ENCODE measurements around the gene GYPB.
"Not testable (repeated sequence)": the region's sequence is repeated elsewhere in the genome, so short reads cannot be mapped to it uniquely, and the experiment has no call there.

GYPB gene

DNA sequence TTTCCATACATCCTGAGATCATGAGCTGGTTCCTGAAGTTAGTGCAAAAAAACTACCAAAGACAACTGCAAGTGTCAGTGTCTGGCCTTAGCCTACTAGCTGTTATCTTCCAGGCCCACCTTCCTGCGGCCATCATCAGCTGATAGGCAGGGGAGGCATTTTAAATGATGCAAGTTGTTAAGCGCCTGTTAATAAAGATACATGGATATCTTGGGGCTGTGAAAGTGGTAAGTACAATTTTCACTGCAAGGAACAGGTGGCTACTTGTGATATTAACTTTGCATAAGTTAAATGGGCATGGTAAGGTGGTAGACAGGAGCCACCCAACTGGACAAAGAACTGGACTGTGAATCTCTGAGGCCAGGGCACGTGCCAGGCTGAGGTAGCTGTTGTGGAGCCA, at the start of gene GYPB:
GYPB (minus strand) TSS at position 104 of the 400 bp plus-strand sequence; CDS start at position 11, 93 bp downstream.
- DNase-seq (ENCODE audit: low read depth in 2 of 2): not testable (repeated sequence)

DNA sequence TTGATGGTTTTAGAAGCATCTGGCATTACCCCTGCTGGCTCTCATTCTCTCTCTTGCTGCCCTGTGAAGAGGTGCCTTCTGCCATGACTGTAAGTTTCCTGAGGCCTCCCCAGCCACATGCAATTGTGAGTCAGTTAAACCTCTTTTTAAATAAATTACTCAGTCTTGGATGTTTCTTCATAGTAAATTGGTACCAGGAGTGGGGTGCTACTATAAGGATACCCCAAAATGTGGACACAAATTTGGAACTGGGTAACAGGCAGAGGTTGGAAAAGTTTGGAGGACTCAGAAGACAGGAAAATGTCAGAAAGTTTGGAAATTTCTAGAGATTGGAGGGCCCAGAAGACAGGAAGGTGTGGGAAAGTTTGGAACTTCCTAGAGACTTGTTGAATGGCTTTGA, 42.4 kb upstream of the GYPB start:
- DNase-seq (ENCODE audit: low read depth in 2 of 2): not testable (repeated sequence)

DNA sequence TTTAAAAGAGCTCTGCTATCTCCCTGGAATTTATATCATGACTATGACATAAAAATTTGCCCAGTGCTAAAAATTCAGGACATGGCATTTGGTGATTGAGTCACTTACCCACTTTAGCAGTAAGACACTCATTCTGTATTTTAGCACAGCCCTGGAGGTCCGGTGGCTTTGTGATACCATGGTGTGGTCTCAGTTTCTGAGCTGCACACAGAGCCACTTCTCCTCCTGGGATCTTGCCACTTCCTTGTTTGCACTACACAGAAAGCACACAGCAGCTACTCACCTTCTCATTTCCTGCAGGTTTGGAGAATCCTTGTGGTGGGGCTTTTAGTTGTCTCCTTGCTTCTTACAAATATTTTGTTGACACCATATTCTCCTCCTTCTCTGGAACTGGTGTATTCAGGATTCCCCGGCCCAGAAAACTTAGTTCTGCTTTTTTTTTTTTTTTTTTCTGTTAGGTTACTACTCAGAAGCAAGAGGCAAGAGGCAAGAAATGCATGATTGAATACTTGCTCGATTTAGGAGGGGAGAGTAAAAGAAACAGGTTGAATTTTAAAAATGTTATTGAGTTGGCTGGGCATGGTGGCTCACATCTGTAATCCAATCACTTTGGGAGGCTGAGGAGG, 41.2 kb upstream of the GYPB start:
- DNase-seq (ENCODE audit: low read depth in 2 of 2): not testable (repeated sequence)

DNA sequence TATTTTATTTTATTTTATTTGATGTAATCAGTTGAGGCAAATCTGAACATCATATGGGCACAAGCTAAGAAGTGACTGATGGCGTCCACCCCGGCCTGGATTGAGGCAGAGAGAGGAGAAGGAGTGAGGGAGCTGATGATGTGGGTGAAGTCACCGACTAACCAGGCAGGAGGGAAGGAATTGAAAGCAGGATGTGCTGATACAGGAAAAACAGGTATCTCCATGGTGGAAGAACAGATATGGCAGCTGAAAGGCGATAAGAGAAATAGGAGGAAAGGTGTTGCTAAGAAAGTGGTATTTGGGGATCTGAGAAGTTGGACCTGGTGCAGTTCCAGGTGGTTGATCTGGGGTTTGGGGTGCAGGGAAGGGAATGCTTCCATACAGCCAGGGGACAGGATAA, 37.6 kb upstream of the GYPB start:
- no peak for DNase-seq (ENCODE audit: low read depth in 2 of 2)

DNA sequence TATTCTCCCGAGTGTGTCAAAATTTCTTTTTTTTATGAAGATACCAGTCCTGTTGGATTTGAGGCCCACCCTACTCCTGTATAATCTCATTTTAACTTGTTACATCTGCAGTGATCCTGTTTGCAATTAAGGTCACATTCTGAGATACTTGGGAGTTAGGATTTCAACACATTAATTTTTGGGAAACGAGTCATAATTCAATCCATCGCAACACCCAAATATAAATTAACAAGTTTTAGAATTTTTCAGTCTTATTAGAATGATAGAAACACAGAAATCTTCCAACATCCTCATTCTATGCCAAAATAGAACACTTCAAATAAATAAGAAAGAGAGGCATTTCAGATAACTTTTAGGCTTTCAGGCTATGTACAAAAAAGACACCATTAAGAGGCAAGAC, 36.2 kb upstream of the GYPB start:
- DNase-seq (ENCODE audit: low read depth in 2 of 2): not testable (repeated sequence)

DNA sequence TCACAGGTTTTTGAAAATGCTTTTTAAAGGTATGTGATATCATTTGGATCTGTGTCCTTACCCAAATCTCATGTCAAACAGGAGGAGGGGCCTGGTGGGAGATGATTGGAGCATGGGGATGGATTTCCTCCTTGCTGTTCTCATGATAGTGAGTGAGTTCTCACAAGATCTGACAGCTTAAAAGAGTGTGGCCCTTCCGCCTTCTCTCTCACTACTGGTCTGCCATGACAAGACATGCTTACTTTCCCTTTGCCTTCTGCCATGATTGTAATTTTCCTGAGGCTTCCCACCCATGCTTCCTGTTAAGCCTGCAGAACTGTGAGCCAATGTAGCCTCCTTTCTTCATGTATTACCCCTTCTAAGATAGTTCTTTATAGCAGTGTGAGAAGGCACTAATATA, 32.3 kb upstream of the GYPB start:
- DNase-seq (ENCODE audit: low read depth in 2 of 2): not testable (repeated sequence)

DNA sequence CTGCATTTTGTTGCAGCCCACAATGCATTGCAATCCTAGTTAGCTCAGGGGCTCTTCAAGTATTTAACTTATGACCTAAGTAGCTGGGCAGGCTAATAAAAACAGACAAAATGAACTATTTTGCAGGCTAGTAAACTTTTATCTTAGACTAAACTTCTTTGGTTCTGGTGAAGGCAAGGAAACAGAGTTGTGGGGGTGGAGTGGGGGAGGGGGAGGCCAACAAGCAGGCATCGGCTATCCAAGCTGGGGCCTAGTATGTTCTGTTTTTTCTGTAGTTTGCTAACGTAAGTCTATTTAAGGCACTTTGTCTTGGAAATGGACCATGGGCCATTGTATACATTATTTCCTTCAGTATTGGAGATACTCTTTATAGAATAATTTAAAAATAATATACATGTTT, 31.5 kb upstream of the GYPB start:
- DNase-seq (ENCODE audit: low read depth in 2 of 2): not testable (repeated sequence)

DNA sequence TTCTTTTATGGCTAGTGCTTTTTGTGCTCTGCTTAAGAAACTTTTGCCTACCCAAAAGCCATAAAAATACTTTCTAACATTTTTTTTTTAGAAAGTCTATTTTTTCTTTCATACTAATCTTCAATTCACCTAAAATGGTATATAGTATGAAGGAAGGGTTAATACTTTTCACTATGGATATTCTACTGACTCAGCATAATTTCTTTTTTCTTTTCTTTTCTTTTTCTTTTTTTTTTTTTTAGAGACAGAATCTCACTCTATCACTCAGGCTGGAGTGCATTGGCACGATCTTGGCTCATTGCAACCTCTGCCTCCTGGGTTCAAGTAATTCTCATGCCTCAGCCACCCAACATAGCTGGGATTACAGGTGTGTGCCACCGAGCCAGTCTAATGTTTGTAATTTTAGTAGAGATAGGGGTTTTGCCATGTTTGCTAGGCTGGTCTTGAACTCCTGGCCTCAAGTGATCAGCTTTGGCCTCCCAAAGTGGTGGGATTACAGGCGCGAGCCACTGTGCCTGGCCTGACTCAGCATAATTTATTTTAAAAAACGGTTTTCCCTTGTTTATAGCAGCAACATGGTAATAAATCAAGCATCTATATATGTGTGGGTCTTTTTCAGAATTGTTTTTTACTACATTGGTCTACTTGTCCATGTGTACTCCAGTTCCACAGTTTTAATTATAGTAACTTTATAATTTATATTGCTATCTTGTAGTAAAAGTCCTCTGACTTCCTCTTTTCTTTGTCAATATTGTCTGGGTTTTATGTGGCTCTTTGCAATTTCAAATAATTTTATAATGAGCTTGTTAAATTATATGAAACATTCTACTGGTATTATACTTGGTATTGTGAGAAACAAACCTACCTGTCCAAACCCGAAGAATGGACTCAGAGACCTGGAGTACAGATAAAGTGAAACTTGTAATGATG, 30.6 kb upstream of the GYPB start:
- DNase-seq (ENCODE audit: low read depth in 2 of 2): not testable (repeated sequence)

DNA sequence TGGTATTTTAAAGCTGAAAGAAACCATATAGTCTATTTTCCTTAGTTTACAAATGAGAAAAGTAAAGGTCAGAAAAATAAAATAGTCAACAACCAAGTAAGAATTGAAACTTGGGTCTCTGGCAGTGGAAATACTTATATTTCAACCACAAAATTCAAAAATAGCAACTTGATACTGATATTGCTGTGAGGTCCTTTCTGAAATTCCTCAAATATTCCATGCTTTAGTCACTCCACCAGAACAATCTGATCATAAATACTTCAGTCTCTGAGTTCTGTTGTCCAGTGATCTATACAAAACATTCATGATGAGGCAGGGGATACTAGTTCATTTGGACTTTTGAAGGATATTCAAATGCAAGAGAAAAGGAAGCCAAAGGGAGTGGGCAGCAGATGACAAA, 25.8 kb upstream of the GYPB start:
- not testable (repeated sequence) for DNase-seq (ENCODE audit: low read depth in 2 of 2)

DNA sequence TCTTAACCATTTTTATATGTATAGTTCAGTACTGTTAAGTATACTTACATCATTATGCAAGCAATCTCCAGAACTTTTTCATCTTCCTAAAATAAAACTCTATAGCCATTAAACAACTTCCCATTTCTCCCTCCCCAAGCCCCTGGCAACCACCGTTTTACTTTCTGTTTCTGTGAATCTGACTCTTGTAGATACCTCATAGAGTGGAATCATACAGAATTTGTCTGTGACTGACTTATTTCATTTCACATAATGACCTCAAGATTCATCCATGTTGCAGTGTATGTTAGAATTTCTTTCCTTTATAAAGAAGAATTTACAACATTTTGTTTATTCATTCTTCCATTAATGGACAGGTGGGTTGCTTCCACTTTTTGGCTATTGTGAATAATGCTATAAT, 13.4 kb upstream of the GYPB start:
- DNase-seq (ENCODE audit: low read depth in 2 of 2): not testable (repeated sequence)

DNA sequence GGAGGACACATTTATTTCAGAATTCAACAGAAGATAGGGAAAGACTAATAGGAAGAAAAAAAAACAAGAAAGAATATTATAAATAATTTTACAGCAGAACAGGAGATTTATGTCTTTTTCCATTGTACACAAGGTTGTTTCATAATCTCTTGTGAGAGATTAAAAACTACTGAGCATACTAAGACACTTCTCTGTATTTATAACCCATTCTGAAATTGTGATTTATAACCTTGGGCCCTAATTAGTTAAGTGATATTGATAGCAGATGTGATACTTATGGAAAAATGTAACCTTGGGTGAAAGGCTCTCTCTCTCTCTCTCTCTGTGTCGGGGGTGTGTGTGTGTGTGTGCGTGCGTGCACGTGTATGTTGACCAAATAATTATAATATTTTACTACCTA, 12.7 kb upstream of the GYPB start:
- DNase-seq (ENCODE audit: low read depth in 2 of 2): not testable (repeated sequence)

DNA sequence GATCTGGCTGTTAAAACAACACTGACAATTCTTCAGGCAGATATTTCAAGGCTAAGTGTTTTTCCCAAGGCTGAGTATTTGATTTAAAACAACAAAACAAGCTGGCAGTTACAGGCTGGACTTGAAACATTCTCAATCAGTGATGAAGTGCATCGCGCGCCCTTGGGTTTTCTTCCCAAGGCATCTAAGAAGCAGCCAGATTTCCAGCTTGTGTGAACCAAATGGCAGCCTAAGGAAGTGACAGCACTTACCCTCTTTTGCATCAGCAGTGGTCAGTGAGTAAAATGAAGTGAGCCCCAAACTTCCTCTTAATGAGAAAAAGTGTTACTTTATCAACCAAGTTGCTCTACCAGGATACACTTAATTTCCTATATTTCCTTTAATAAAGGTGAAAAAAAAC, 12.2 kb upstream of the GYPB start:
- DNase-seq (ENCODE audit: low read depth in 2 of 2): not testable (repeated sequence)

DNA sequence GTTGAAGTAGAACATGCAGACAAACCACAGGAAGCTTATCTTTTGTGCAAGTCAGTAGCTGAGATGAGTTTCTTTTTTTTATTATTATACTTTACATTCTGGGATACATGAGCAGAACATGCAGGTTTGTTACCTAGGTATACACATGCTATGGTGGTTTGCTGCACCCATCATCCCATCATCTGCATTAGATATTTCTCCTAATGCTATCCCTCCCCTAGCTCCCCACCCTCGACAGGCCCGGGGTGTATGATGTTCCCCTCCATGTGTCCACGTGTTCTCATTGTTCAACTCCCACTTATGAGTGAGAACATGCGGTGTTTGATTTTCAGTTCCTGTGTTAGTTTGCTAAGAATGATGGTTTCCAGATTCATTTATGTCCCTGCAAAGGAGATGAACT, 11.5 kb upstream of the GYPB start:
- DNase-seq (ENCODE audit: low read depth in 2 of 2): not testable (repeated sequence)

DNA sequence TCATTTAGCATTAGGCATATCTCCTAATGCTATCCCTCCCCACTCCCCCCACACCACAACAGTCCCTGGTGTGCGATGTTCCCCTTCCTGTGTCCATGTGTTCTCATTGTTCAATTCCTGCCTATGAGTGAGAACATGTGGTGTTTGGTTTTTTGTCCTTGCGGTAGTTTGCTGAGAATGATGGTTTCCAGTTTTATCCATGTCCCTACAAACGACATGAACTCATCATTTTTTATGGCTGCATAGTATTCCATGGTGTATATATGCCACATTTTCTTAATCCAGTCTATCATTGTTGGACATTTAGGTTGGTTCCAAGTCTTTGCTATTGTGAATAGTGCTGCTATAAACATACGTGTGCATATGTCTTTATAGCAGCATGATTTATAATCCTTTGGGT, 7.5 kb upstream of the GYPB start:
- DNase-seq (ENCODE audit: low read depth in 2 of 2): not testable (repeated sequence)

DNA sequence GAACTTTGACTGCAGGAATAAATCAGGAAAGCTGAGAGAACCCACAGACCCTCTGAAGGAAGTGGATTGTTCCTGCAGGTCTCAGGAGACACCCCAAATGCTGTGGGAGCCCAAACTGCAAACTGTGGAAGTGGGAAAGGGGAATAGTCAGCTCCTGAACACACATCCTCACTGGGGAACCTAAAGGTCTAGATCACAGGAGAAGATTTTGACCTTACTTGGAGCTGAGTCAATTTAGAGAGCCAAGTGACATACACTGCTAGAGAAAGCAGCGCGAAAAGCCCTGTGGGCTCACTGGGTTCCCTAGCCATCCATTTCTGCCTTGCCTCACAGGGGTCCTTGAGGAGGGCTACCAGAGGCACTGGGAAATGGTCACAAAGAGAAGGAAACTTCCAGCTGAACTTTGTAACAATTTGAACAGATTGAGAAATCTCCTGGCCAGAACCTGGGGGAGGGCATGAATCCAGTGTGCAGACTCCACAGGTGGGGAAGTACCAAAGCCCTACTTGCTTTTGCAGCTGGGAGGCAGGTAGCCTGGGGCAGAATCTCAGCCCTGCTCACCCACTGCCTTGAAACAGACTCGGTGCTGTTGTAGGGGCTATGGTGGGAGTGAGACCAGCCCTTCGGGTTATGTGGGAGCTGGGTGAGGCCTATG, 5.3 kb upstream of the GYPB start:
- DNase-seq (ENCODE audit: low read depth in 2 of 2): not testable (repeated sequence)

DNA sequence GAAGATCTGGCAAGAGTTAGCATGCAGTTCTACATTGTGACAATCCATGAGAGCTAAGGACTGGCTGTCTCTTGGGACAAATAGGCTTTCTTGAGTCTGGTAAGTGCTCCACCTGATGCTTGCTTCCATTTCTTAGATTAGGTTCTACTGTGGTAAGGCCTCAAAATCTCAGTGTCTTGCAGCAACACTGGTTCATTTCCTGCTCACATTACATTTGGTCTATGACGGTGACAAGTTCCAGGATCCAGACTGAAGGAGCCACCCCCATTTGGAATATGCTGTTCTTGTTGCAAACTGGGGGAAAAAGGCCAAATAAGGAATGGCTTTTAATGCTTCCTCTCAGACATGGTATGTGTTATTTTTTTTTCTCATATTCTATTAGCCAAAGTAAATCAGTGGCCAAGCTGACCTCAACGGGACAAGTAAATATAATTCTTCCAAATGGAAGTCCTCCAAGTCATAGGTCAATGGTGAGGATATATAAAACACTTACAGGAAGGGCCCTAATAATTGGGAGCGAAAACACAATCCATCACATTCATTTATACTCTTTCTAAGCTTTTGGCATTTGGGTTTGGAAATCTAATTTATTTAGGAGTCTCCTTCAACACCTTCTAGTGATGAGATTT, 3.7 kb upstream of the GYPB start:
- DNase-seq (ENCODE audit: low read depth in 2 of 2): not testable (repeated sequence)

DNA sequence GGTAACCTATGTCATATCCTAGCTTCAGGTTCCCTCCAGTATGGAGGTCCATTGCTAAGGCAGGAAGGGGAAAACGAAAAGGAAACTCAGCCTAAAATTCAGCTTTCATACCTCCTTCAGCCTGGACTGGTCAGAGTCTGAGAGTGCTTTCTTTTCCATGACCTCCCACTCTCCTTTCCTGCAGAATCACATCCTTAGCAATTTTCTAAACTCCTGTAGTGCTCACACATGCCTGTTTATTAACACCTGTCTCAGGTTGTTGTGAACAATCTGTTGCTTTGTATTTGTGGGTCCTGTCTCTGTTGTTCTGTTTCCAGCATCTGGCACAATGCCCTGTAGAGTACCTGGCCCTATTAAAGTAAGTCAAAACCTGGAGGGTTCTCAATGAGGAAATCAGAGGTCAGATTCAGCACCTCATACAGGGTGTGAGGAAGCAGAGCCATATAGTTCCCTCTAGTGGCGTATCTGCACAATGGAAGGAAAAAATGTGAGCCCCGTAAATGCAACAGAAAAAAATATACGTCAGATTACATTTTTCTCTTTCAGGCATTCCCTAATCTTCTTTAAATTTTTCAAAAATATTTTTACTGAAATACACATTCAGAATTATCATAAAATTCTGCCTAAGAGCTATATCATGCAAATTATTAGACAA, 2.3 kb upstream of the GYPB start:
- DNase-seq (ENCODE audit: low read depth in 2 of 2): not testable (repeated sequence)

DNA sequence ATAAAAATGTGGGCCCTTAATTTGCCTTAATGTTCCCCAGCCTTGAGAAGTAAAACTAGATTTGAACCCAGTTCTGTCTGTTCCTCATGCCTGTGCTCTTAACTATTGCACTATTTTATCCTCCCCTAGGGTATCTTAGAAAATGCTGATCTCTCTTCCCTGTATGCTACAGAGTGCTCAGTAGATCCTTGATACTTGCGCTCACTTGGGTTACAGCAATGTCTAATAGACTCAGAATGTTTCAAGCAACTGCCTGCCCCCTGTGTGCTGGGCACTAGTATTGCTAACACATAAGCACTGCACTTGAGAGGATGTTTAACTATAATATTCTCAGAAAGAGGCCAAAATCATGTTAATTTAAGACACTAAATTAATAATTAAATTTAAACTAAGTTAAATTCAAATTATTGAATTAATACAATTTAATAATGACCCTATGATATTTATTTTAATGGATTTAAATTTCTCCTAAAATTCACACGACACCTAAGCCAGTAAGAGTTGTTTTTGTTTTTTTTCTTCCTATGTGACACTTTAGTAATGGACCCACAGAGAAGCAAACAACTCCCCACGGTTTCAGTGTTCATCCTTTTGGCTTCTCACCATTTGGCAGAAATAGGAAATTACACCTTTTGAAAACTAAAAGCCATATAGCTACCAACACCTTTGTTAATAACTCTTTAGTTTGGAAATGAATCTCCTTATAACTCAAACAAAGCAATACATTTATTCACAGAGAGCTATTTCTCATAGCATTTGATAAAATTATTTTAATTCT, 768 bp downstream of the GYPB start:
- not testable (repeated sequence) for DNase-seq (ENCODE audit: low read depth in 2 of 2)

DNA sequence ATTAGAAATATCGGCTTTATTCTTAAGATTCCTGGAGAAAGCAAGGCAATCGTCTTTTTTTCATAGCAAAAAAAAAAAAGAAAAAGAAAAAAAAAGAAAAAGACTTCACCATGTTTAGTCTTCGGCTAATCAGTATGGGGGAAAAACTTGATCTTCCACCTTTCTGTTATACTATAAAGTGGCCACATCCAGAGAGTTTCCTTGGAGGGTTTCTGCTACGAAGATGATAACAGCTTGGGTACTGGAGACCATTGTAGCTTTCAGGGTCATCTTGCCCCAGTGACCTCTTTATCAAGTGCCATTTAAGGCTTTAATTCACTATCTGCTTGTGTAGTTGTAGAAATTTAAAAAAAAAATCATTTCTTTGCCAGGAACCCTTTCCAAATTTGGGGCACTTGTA, 1.9 kb downstream of the GYPB start:
- DNase-seq (ENCODE audit: low read depth in 2 of 2): not testable (repeated sequence)

DNA sequence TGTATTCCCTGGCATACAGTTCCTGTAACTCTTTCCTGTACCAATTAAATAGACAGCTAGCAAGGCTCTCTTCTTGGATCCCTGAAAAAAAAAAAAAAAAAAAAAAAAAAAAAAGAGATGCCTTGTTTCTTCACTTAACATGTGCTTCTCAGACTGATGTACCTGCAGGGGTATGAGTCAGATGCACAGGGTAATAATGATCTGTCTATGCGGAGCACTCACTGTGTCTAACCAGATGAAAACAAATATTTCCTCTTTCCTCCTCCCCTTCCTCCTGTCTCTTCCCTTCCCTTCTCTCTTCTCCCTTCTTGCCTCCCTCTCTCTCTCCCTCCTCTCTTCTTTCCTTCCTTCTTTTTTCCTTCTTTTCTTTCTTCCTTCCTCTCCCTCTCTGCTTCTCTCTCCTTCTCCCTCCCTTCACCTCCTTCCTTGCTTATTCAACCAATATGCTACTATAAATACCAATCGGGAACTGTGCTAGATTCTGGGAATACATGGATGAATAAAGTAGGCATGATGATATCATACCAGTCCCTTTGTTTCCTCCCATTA, 3.0 kb downstream of the GYPB start:
- not testable (repeated sequence) for DNase-seq (ENCODE audit: low read depth in 2 of 2)

Measured in stimulated activated CD8-positive, alpha-beta memory T cell treated with anti-CD3 and anti-CD28 coated beads, Interleukin-7, amount 100 ng/mL, for 1 hour (primary cell).